Naive thymus-derived CD4-positive, alpha-beta T cell (primary cell): ENCODE results near the gene ARHGEF19. TPM values are rescaled to one million over a fixed set of nuclear protein-coding genes. Genes with fewer than 3 reads are reported as not detected.

Experiments
- ATAC-seq: fragments of 150-1000 bp; cut with Tn5 transposase; 2 replicates; pipeline ENCODE4 v1.10.0; 2021; ENCODE audit warnings: mild to moderate bottlenecking, moderate library complexity
- CTCF ChIA-PET: fragments of 350-600 bp; sonication (Branson Sonifier 250); formaldehyde crosslinking; loops from one replicate; lab custom pipeline; 2021; ENCODE audit warnings: antibody characterized with exemption; lab: Charles Lee
- POLR2A ChIA-PET: fragments of 350-600 bp; sonication (Branson Sonifier 250); formaldehyde crosslinking; loops from one replicate; lab custom pipeline; 2021; ENCODE audit warnings: antibody characterized with exemption, inconsistent platforms; lab: Charles Lee
- DNase-seq, 9 donors: peaks; one replicate each; pipeline versions ENCODE4 v3.0.0 to v3.0.0-alpha.2; 2020 to 2022; ENCODE audit warnings: mixed read lengths in 1 of 9
- H3K27ac ChIP-seq: one replicate; pipeline ENCODE4 v1.7.0; 2013; ENCODE audit warnings: mild to moderate bottlenecking, low read depth, low read length, moderate library complexity
- H3K27me3 ChIP-seq, 2 donors: one replicate each; pipeline ENCODE4 v1.7.0; 2013; ENCODE audit warnings: low read length in 2 of 2, mild to moderate bottlenecking in 2 of 2, moderate library complexity in 2 of 2; ENCODE audit not compliant: control insufficient read depth in 2 of 2, insufficient read depth in 2 of 2
- H3K36me3 ChIP-seq, 3 experiments: 1 replicate in 2 of 3; 2 replicates in 1 of 3; pipeline ENCODE4 v1.7.0; 2013; ENCODE audit warnings: low read length in 3 of 3, mild to moderate bottlenecking in 3 of 3, moderate library complexity in 1 of 3; ENCODE audit not compliant: insufficient read depth in 3 of 3, control insufficient read depth in 2 of 3
- H3K4me1 ChIP-seq, 2 donors: one replicate each; pipeline ENCODE4 v1.7.0; 2013; ENCODE audit warnings: low read length in 2 of 2, mild to moderate bottlenecking in 2 of 2, moderate library complexity in 1 of 2; ENCODE audit not compliant: control insufficient read depth in 2 of 2, insufficient read depth in 2 of 2
- H3K4me3 ChIP-seq: 2 replicates; pipeline ENCODE4 v1.7.0; 2013; ENCODE audit warnings: mild to moderate bottlenecking, low read length
- H3K9me3 ChIP-seq, 3 experiments: 1 replicate in 2 of 3; 2 replicates in 1 of 3; pipeline ENCODE4 v1.7.0; 2013; ENCODE audit warnings: low read length in 3 of 3; ENCODE audit not compliant: control insufficient read depth in 2 of 3
- H3K27ac Mint-ChIP-seq, 9 donors: one replicate each; pipeline ENCODE4 v1.8.0; 2020 to 2022; ENCODE audit warnings: mixed read lengths in 9 of 9, mild to moderate bottlenecking in 8 of 9, moderate library complexity in 5 of 9, inconsistent platforms in 2 of 9
- H3K27me3 Mint-ChIP-seq, 5 donors: one replicate each; pipeline ENCODE4 v1.8.0; 2021 to 2022; ENCODE audit warnings: mixed read lengths in 5 of 5, mild to moderate bottlenecking in 1 of 5
- H3K36me3 Mint-ChIP-seq, 5 donors: one replicate each; pipeline ENCODE4 v1.8.0; 2020 to 2022; ENCODE audit warnings: mixed read lengths in 5 of 5, mild to moderate bottlenecking in 3 of 5, inconsistent platforms in 1 of 5
- H3K4me1 Mint-ChIP-seq, 7 donors: one replicate each; pipeline ENCODE4 v1.8.0; 2020 to 2022; ENCODE audit warnings: mixed read lengths in 7 of 7, mild to moderate bottlenecking in 3 of 7, inconsistent platforms in 1 of 7
- H3K4me3 Mint-ChIP-seq, 10 donors: one replicate each; pipeline ENCODE4 v1.8.0; 2020 to 2022; ENCODE audit warnings: mild to moderate bottlenecking in 10 of 10, mixed read lengths in 10 of 10, moderate library complexity in 6 of 10, inconsistent platforms in 2 of 10
- H3K9me3 Mint-ChIP-seq, 11 donors: one replicate each; pipeline ENCODE4 v1.8.0; 2020 to 2022; ENCODE audit warnings: mixed read lengths in 11 of 11, mild to moderate bottlenecking in 4 of 11, inconsistent platforms in 1 of 11, moderate library complexity in 1 of 11
- intact Hi-C, 2 donors: fragments of 100-400 bp; cut with micrococcal nuclease; formaldehyde crosslinking; loops; one replicate each; pipeline ENCODE4 v1.15.1; 2023
- polyA plus RNA-seq, 2 donors: library from polyadenylated mRNA; unstranded; fragments of 300-500 nt; fragmentation: Illumina TruSeq; gene quantifications; one replicate each; pipeline ENCODE4 v1.2.3, GENCODE V29; 2021
- total RNA-seq, 6 experiments: library from RNA in 5 of 6; stranded (reverse) in 5 of 6; gene quantifications; 1 replicate in 5 of 6; 2 replicates in 1 of 6; pipeline ENCODE4 v1.2.3 and lab custom pipeline; 2021 to 2026

The ARHGEF19 gene
- total and polyA plus RNA-seq, 7 experiments from 2014 or later, result 5.1 to 12.4 (median 9.1) TPM

GRCh38 chr1:16151196-16151994 is 61.1 kb downstream of the ARHGEF19 start:
- POLR2A ChIA-PET, result interaction anchor here (0.6 to 1.3 kb wide), 3 partner anchors 11 to 19 kb away, joined by 3 read pairs; no protein-coding TSS in a partner anchor

GRCh38 chr1:16150508-16150907 is 61.9 kb downstream of the ARHGEF19 start:
- H3K27ac Mint-ChIP-seq, result no peak overlapping the region
- Histone ChIP-seq H3K27me3 (no peaks in the 10 kb centered on the region), H3K9me3 (no peaks in the 10 kb centered on the region), H3K4me3 (no peak overlapping the region), H3K4me1 (peaks cover 10 to 11% of the 10 kb centered on the region in 2 donors), H3K27ac (no peak overlapping the region), H3K36me3 (no peaks in the 10 kb centered on the region)
- H3K27me3 Mint-ChIP-seq, result peaks cover 0 to 29% (median 3%) of the 10 kb centered on the region in 5 donors
- peaks cover 0 to 4% (median 0%) of the 10 kb centered on the region in 5 donors for H3K36me3 Mint-ChIP-seq
- no peak for ATAC-seq
- ChIA-PET POLR2A (interaction anchor here (0.6 to 1.3 kb wide), 2 partner anchors 12 to 20 kb away, joined by 3 read pairs; no protein-coding TSS in a partner anchor), CTCF (interaction anchor here (1.3 to 1.4 kb wide), 2 partner anchors 69 to 71 kb away, joined by 4 to 9 read pairs; no protein-coding TSS in a partner anchor)
- H3K9me3 Mint-ChIP-seq, result no peaks in the 10 kb centered on the region
- intact Hi-C loops, result no loop called here
- H3K4me1 Mint-ChIP-seq, result peaks cover 4 to 31% (median 16%) of the 10 kb centered on the region in 7 donors
- DNase-seq, result no peak
- H3K4me3 Mint-ChIP-seq, result peak overlapping the region in 1 of 10 donors; percentile 29

More at GRCh38 chr1:16151196-16151994, 61.1 kb downstream of the ARHGEF19 start:
- Mint-ChIP-seq H3K4me3 (no peak overlapping the region), H3K4me1 (peaks cover 6 to 37% (median 21%) of the 10 kb centered on the region in 7 donors), H3K27ac (peak overlapping the region in 3 of 9 donors; percentile 28 to 57 (median 38)), H3K27me3 (peaks cover 0 to 35% (median 3%) of the 10 kb centered on the region in 5 donors), H3K36me3 (peaks cover 0 to 4% (median 0%) of the 10 kb centered on the region in 5 donors), H3K9me3 (no peaks in the 10 kb centered on the region)
- H3K4me3 ChIP-seq, result no peak overlapping the region
- H3K27ac ChIP-seq, result no peak overlapping the region
- CTCF ChIA-PET, result interaction anchor here (0.6 to 1.4 kb wide), 4 partner anchors 12 to 81 kb away, joined by 3 to 9 read pairs (median 4); no protein-coding TSS in a partner anchor
- H3K9me3 ChIP-seq, result no peaks in the 10 kb centered on the region
- intact Hi-C loops, result no loop called here
- peaks cover 11 to 17% of the 10 kb centered on the region in 2 donors for H3K4me1 ChIP-seq
- no peaks in the 10 kb centered on the region for H3K27me3 ChIP-seq
- no peak for ATAC-seq
- H3K36me3 ChIP-seq, result no peaks in the 10 kb centered on the region
- no peak for DNase-seq

DNA sequence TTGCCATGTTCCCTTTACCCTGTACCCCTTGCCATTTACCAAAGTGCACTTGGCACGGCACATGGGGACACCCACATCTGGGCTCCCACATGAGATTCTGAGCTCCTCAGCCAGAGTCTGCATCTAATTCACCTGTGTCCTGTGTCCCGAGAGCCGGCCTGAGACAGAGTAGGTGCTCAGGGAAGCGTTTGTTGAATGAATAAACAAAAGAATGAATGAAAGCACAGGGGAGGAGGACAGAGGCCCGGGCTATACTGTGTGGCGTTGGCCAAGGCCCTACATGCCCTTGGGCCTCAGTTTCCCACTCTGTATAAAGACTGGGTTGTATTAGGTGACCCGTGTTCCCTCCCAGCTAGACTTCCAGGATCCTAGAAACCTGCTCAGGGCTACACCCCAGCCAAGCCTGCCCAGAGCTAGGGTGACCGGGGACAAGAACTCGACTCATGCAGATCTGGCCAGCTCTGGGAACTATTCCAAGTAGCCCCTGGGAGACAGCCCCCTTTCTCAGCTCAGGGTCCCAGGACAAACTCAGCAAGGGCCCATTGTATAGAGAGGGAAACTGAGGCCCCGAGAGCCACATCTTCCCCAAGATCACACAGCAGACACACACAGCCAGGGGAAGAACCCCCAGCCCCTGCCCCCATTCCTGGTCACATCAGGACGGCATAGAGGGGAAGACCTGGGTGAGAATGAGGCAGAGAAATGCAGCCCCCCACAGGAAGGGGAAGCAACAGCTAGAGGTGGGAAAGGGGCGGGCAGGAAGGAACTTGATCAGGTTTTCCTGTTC is 62.6 kb downstream of the ARHGEF19 start:
- ChIA-PET POLR2A (interaction anchor here (0.6 to 1.3 kb wide), 3 partner anchors 12 to 198 kb away, joined by 3 read pairs; no protein-coding TSS in a partner anchor), CTCF (interaction anchor here (1.3 kb wide), 1 partner anchor 71 kb away, joined by 9 read pairs; no protein-coding TSS in a partner anchor)
- Mint-ChIP-seq H3K27me3 (peaks cover 0 to 25% (median 3%) of the 10 kb centered on the region in 5 donors), H3K4me1 (peaks cover 4 to 31% (median 16%) of the 10 kb centered on the region in 7 donors), H3K27ac (no peak overlapping the region), H3K36me3 (peaks cover 0 to 4% (median 0%) of the 10 kb centered on the region in 5 donors), H3K9me3 (no peaks in the 10 kb centered on the region), H3K4me3 (peak overlapping the region in 2 of 10 donors; percentile 29 to 56)
- Histone ChIP-seq H3K9me3 (no peaks in the 10 kb centered on the region), H3K36me3 (no peaks in the 10 kb centered on the region), H3K4me3 (no peak overlapping the region), H3K4me1 (peaks cover 10% of the 10 kb centered on the region in 2 donors), H3K27me3 (no peaks in the 10 kb centered on the region), H3K27ac (no peak overlapping the region)
- intact Hi-C loops, result no loop called here
- no peak for DNase-seq
- ATAC-seq, result no peak

GRCh38 chr1:16149146-16149545 is 63.3 kb downstream of the ARHGEF19 start:
- no peaks in the 10 kb centered on the region for H3K9me3 Mint-ChIP-seq
- DNase-seq, result no peak
- H3K9me3 ChIP-seq, result no peaks in the 10 kb centered on the region

GRCh38 chr1:16148329-16149092 is 63.9 kb downstream of the ARHGEF19 start:
- no peak overlapping the region for H3K27ac ChIP-seq
- no peaks in the 10 kb centered on the region for H3K9me3 ChIP-seq
- H3K4me1 ChIP-seq, result peaks cover 0 to under 1% of the 10 kb centered on the region in 2 donors
- Mint-ChIP-seq H3K4me1 (peaks cover 3 to 17% (median 7%) of the 10 kb centered on the region in 7 donors), H3K27ac (no peak overlapping the region), H3K9me3 (no peaks in the 10 kb centered on the region), H3K27me3 (peaks cover 0 to 11% (median 3%) of the 10 kb centered on the region in 5 donors), H3K4me3 (no peak overlapping the region), H3K36me3 (peaks cover 0 to 4% (median 0%) of the 10 kb centered on the region in 5 donors)
- POLR2A ChIA-PET, result interaction anchor here (0.7 kb wide), 1 partner anchor 17 kb away, joined by 3 read pairs; no protein-coding TSS in a partner anchor
- intact Hi-C loops, result no loop called here
- no peaks in the 10 kb centered on the region for H3K36me3 ChIP-seq
- ATAC-seq, result no peak
- CTCF ChIA-PET, result no interaction called here
- H3K4me3 ChIP-seq, result no peak overlapping the region
- DNase-seq, result no peak
- H3K27me3 ChIP-seq, result no peaks in the 10 kb centered on the region

More at GRCh38 chr1:16149146-16149545, 63.3 kb downstream of the ARHGEF19 start:
- Histone ChIP-seq H3K36me3 (no peaks in the 10 kb centered on the region), H3K4me3 (no peak overlapping the region), H3K4me1 (peaks cover 4 to 7% of the 10 kb centered on the region in 2 donors), H3K27me3 (no peaks in the 10 kb centered on the region), H3K27ac (no peak overlapping the region)
- H3K4me1 Mint-ChIP-seq, result peaks cover 3 to 23% (median 9%) of the 10 kb centered on the region in 7 donors
- H3K27me3 Mint-ChIP-seq, result peaks cover 0 to 17% (median 3%) of the 10 kb centered on the region in 5 donors
- ChIA-PET CTCF (no interaction called here), POLR2A (interaction anchor here (0.8 kb wide), 1 partner anchor 24 kb away, joined by 3 read pairs; no protein-coding TSS in a partner anchor)
- H3K4me3 Mint-ChIP-seq, result no peak overlapping the region
- H3K36me3 Mint-ChIP-seq, result peaks cover 0 to 4% (median 0%) of the 10 kb centered on the region in 5 donors
- no peak for ATAC-seq
- intact Hi-C loops, result no loop called here
- H3K27ac Mint-ChIP-seq, result no peak overlapping the region
